Loucy (cell line): ENCODE data around the gene WNT4.

Source experiments
- CTCF ChIP-seq: fragments of 200-600 bp; sonication (generic); conservative IDR thresholded peaks from 2 replicates; pipeline ENCODE4 v1.5.1; 2014; ENCODE audit warnings: mild to moderate bottlenecking, antibody characterized with exemption, low read length
- EZH2phosphoT487 ChIP-seq: fragments of 200-600 bp; IDR thresholded peaks from 2 replicates; pipeline ENCODE4 v1.6.1; 2018; ENCODE audit warnings: antibody characterized with exemption, mild to moderate bottlenecking, moderate library complexity, borderline replicate concordance

- no peak for TF ChIP-seq CTCF
- TF ChIP-seq EZH2phosphoT487: no peak
These were observed 35.8 kb downstream of the WNT4 start for GRCh38 chr1:22107126-22107525.
